HepG2 (cell line): ENCODE results near the gene BRD3. TPM values are rescaled to one million over a fixed set of nuclear protein-coding genes. Genes with fewer than 3 reads are reported as not detected.

Experiments
- ATAC-seq: fragments of 200-7000 bp; cut with Tn5 transposase; 3 replicates; pipeline ENCODE4 v1.9.1; 2020; ENCODE audit warnings: mild to moderate bottlenecking, moderate library complexity
- BruUV-seq: library from RNA; stranded (reverse); fragments of 400-500 nt; replicated peaks from 2 replicates; lab custom pipeline; 2021; lab: Mats Ljungman, UMichigan
- CTCF ChIA-PET: fragments of 300-600 bp; formaldehyde crosslinking; extraction: SDS; loops from one replicate; lab custom pipeline; 2021; ENCODE audit warnings: low total read pairs, inconsistent platforms, low intra/inter-chr PET ratio; lab: Yijun Ruan, JAX
- POLR2A ChIA-PET: fragments of 350-600 bp; sonication (Branson Sonifier 250); formaldehyde crosslinking; loops from one replicate; lab custom pipeline; 2020; ENCODE audit warnings: antibody characterized with exemption, inconsistent platforms; lab: Yijun Ruan, JAX
- DNase-seq: peaks from one replicate; pipeline ENCODE4 v3.0.0-alpha.2; 2015; ENCODE audit warnings: low spot score
- FAIRE-seq: peaks from 3 replicates; lab custom pipeline; 2011; peaks lifted over from hg19 to GRCh38; lab: Jason Lieb, UNC
- H2AFZ ChIP-seq: one replicate; pipeline ENCODE4 v1.6.1; 2011; ENCODE audit warnings: low read length, inconsistent platforms
- H3K27ac ChIP-seq: fragments of 300-600 bp; 3 replicates; pipeline ENCODE4 v1.8.0; 2011; ENCODE audit warnings: mixed run types, mild to moderate bottlenecking, mixed read lengths, low read length, inconsistent platforms; ENCODE audit not compliant: insufficient read depth; ENCODE audit errors: extremely low read length
- H3K27me3 ChIP-seq, 2 experiments: fragments of 200-600 bp in 1 of 2; 2 replicates in 1 of 2; 3 replicates in 1 of 2; pipeline versions ENCODE4 v1.6.0 to v1.8.0; 2011; ENCODE audit warnings: low read length in 2 of 2, mild to moderate bottlenecking in 2 of 2, moderate library complexity in 2 of 2, inconsistent platforms in 1 of 2; ENCODE audit not compliant: insufficient read depth in 2 of 2, control insufficient read depth in 1 of 2
- H3K36me3 ChIP-seq, 2 experiments: fragments of 200-600 bp in 1 of 2; replicated peaks in 1 of 2; 2 replicates in 1 of 2; 3 replicates in 1 of 2; pipeline versions ENCODE4 v1.5.1 to v1.8.0; 2011; ENCODE audit warnings: low read length in 2 of 2, inconsistent platforms in 1 of 2; ENCODE audit not compliant: insufficient read depth in 2 of 2, control insufficient read depth in 1 of 2
- H3K4me1 ChIP-seq: 2 replicates; pipeline ENCODE4 v1.5.1; 2012; ENCODE audit warnings: low read length, inconsistent platforms; ENCODE audit not compliant: insufficient read depth
- H3K4me2 ChIP-seq: 2 replicates; pipeline ENCODE4 v1.6.0; 2011; ENCODE audit warnings: low read depth, low read length, inconsistent platforms
- H3K4me3 ChIP-seq, 3 experiments: fragments of 200-600 bp in 1 of 3; sonication (generic), shearing (Covaris generic) in 1 of 3; replicated peaks in 1 of 3; 2 replicates each; pipeline ENCODE4 v1.5.1; 2011 to 2016; ENCODE audit warnings: low read length in 3 of 3, inconsistent platforms in 2 of 3, low read depth in 2 of 3, mild to moderate bottlenecking in 2 of 3, control low read depth in 1 of 3, mixed read lengths in 1 of 3; ENCODE audit not compliant: insufficient read depth in 1 of 3
- H3K79me2 ChIP-seq: one replicate; pipeline ENCODE4 v1.6.1; 2011; ENCODE audit warnings: low read length, inconsistent platforms; ENCODE audit not compliant: insufficient read depth
- H3K9ac ChIP-seq: 2 replicates; pipeline ENCODE4 v1.6.0; 2011; ENCODE audit warnings: mild to moderate bottlenecking, low read depth, low read length, inconsistent platforms; ENCODE audit not compliant: insufficient read depth
- H3K9me3 ChIP-seq: 2 replicates; pipeline ENCODE4 v1.5.1; 2012; ENCODE audit warnings: mild to moderate bottlenecking, low read length
- H4K20me1 ChIP-seq: 2 replicates; pipeline ENCODE4 v1.6.0; 2011; ENCODE audit warnings: inconsistent platforms, mild to moderate bottlenecking, low read length, moderate library complexity; ENCODE audit not compliant: insufficient read depth
- NBN ChIP-seq: fragments of 450-650 bp; conservative IDR thresholded peaks from 2 replicates; pipeline ENCODE4 v1.6.1; 2017
- NFYC ChIP-seq: IDR thresholded peaks from 2 replicates; pipeline ENCODE4 v1.6.1; 2016; ENCODE audit warnings: missing genetic modification reagents, missing compliant biosample characterization
- NRL ChIP-seq: sonication (generic); formaldehyde crosslinking; IDR thresholded peaks from 2 replicates; pipeline ENCODE4 v1.5.0; 2020; ENCODE audit warnings: missing genetic modification reagents, mild to moderate bottlenecking, moderate library complexity, borderline replicate concordance
- ZNF12 ChIP-seq: sonication (generic); formaldehyde crosslinking; IDR thresholded peaks from 2 replicates; pipeline ENCODE4 v1.5.0; 2020; ENCODE audit warnings: missing genetic modification reagents
- ZNF530 ChIP-seq: sonication (generic); formaldehyde crosslinking; IDR thresholded peaks from 2 replicates; pipeline ENCODE4 v1.5.0; 2020; ENCODE audit warnings: low read depth, mild to moderate bottlenecking, missing genetic modification reagents
- ZSCAN29 ChIP-seq: sonication (generic); formaldehyde crosslinking; conservative IDR thresholded peaks from 2 replicates; pipeline ENCODE4 v1.4.0; 2020; ENCODE audit warnings: mild to moderate bottlenecking, missing genetic modification reagents
- ZSCAN9 ChIP-seq: IDR thresholded peaks from 2 replicates; pipeline ENCODE4 v1.6.1; 2016; ENCODE audit warnings: borderline replicate concordance
- WGBS: methylation state at CpG from one replicate; pipeline ENCODE4 v1.1.6; 2017; ENCODE audit warnings: low lambda C conversion rate; 5-methylcytosine and 5-hydroxymethylcytosine counted together
- in situ Hi-C: cut with HindIII; loops from 2 replicates; pipeline ENCODE4 v1.10.0; 2017; ENCODE audit warnings: low pct_unique_long_range_greater_than_20kb; ENCODE audit not compliant: extremely low pct_ligation_motif_present
- intact Hi-C: fragments of 100-400 bp; cut with micrococcal nuclease; formaldehyde crosslinking; loops from one replicate; pipeline ENCODE4 v1.10.0; 2022; ENCODE audit not compliant: unreplicated experiment
- polyA plus RNA-seq, 8 experiments: library from polyadenylated mRNA; depleted of rRNA in 3 of 8; stranded (reverse) in 7 of 8; unstranded in 1 of 8; fragments of >200 nt; fragmentation: Illumina TruSeq in 4 of 8; extraction: Trizol in 4 of 8; gene quantifications; 2 replicates each; pipeline versions ENCODE4 v1.2.1 to v1.2.3, GENCODE V29; 2011 to 2016; ENCODE audit warnings: low read depth in 4 of 8, missing spikeins in 1 of 8, mixed read lengths in 1 of 8; ENCODE audit not compliant: insufficient read depth in 1 of 8
- total RNA-seq, 5 experiments: library from RNA; depleted of rRNA; stranded (reverse); fragments of >200 nt; fragmentation: Illumina TruSeq; extraction: Trizol; gene quantifications; 2 replicates each; pipeline ENCODE4 v1.2.3, GENCODE V29; 2016; ENCODE audit warnings: low read depth in 1 of 5
- TF ChIP-seq, protein P1 (sequence below): sonication (generic); formaldehyde crosslinking; IDR thresholded peaks from 2 replicates; pipeline ENCODE4 v1.8.0; 2022; ENCODE audit warnings: missing genetic modification reagents, mild to moderate bottlenecking, moderate library complexity, borderline replicate concordance
- TF ChIP-seq, protein P2 (sequence below), 2 experiments: fragments of 450-650 bp in 1 of 2; sonication (generic) in 1 of 2; formaldehyde crosslinking in 1 of 2; IDR thresholded peaks; 2 replicates each; pipeline versions ENCODE4 v1.6.1 to v1.8.0; 2016 to 2022; ENCODE audit warnings: antibody characterized with exemption in 1 of 2, mild to moderate bottlenecking in 1 of 2, missing genetic modification reagents in 1 of 2
- TF ChIP-seq, protein P3 (sequence below): sonication (generic); formaldehyde crosslinking; conservative IDR thresholded peaks from 2 replicates; pipeline ENCODE4 v1.4.0; 2020; ENCODE audit warnings: missing genetic modification reagents

BRD3 gene
- total and polyA plus RNA-seq, 2 of the 13 experiments (the other 11 are each of a cell fraction or from before 2014, with no cell fraction given) = 5.9 to 12.9 TPM

DNA sequence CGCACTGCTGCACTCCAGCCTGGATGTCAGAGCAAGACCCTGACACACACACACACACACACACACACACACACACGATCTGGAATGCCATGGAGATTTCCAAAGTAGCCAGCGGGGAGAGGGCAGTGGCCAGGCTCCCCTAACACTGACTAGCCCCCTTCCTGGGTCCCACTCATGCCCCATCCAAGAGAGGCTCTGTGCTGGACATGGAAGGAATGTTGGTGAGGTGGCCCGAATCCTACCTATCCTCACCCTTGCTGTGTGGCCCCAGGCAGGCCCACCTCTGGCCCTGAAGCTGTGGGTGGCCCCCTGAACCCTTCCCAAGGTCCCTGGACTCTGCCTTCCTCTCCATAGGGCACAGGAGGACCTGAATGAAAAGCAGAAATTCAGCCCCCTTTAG, 7.3 kb downstream of the BRD3 start:
- H3K9me3 ChIP-seq = no peaks in the 10 kb centered on the region
- intact Hi-C loops (no loop called here), in situ Hi-C loops (loop anchor here (10.0 kb wide), 1 partner anchor 274 kb away; no protein-coding TSS in a partner anchor)
- ATAC-seq = no peak
- H3K27ac ChIP-seq = no peak overlapping the region
- 100% methylated on average over 1 of the region's 4 CpGs for WGBS
- H3K4me3 ChIP-seq = no peak overlapping the region
- H3K27me3 ChIP-seq = no peaks in the 10 kb centered on the region
- no peak for DNase-seq
- no peak overlapping the region for H2AFZ ChIP-seq
- peaks cover 39% of the 10 kb centered on the region for H4K20me1 ChIP-seq
- peaks cover 91% of the 10 kb centered on the region for H3K4me1 ChIP-seq
- peaks cover 97% of the 10 kb centered on the region for H3K79me2 ChIP-seq
- no peak overlapping the region for H3K9ac ChIP-seq
- CTCF ChIA-PET = no interaction called here
- POLR2A ChIA-PET = no interaction called here
- no TSS peak for BruUV-seq
- H3K36me3 ChIP-seq = peaks cover 0 to 1% of the 10 kb centered on the region in 2 experiments; a peak in 2 of 5 replicates
- H3K4me2 ChIP-seq = peak overlapping the region; percentile 13
- FAIRE-seq = no peak
- TF ChIP-seq NRL (no peak), ZNF530 (CRISPR knock-in tag) (no peak), ZSCAN9 (CRISPR knock-in tag) (no peak), NFYC (CRISPR knock-in tag) (no peak), ZNF12 (no peak), ZSCAN29 (no peak), NBN (no peak)
- TF ChIP-seq, protein P1, sequence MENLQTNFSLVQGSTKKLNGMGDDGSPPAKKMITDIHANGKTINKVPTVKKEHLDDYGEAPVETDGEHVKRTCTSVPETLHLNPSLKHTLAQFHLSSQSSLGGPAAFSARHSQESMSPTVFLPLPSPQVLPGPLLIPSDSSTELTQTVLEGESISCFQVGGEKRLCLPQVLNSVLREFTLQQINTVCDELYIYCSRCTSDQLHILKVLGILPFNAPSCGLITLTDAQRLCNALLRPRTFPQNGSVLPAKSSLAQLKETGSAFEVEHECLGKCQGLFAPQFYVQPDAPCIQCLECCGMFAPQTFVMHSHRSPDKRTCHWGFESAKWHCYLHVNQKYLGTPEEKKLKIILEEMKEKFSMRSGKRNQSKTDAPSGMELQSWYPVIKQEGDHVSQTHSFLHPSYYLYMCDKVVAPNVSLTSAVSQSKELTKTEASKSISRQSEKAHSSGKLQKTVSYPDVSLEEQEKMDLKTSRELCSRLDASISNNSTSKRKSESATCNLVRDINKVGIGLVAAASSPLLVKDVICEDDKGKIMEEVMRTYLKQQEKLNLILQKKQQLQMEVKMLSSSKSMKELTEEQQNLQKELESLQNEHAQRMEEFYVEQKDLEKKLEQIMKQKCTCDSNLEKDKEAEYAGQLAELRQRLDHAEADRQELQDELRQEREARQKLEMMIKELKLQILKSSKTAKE (CRISPR knock-in tag) = no peak
- TF ChIP-seq, protein P2, sequence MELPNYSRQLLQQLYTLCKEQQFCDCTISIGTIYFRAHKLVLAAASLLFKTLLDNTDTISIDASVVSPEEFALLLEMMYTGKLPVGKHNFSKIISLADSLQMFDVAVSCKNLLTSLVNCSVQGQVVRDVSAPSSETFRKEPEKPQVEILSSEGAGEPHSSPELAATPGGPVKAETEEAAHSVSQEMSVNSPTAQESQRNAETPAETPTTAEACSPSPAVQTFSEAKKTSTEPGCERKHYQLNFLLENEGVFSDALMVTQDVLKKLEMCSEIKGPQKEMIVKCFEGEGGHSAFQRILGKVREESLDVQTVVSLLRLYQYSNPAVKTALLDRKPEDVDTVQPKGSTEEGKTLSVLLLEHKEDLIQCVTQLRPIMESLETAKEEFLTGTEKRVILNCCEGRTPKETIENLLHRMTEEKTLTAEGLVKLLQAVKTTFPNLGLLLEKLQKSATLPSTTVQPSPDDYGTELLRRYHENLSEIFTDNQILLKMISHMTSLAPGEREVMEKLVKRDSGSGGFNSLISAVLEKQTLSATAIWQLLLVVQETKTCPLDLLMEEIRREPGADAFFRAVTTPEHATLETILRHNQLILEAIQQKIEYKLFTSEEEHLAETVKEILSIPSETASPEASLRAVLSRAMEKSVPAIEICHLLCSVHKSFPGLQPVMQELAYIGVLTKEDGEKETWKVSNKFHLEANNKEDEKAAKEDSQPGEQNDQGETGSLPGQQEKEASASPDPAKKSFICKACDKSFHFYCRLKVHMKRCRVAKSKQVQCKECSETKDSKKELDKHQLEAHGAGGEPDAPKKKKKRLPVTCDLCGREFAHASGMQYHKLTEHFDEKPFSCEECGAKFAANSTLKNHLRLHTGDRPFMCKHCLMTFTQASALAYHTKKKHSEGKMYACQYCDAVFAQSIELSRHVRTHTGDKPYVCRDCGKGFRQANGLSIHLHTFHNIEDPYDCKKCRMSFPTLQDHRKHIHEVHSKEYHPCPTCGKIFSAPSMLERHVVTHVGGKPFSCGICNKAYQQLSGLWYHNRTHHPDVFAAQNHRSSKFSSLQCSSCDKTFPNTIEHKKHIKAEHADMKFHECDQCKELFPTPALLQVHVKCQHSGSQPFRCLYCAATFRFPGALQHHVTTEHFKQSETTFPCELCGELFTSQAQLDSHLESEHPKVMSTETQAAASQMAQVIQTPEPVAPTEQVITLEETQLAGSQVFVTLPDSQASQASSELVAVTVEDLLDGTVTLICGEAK (IDR thresholded peaks at IDR 0.05) = no peak
- TF ChIP-seq, protein P2 (CRISPR knock-in tag; IDR thresholded peaks at IDR 0.05) = no peak
- TF ChIP-seq, protein P3, sequence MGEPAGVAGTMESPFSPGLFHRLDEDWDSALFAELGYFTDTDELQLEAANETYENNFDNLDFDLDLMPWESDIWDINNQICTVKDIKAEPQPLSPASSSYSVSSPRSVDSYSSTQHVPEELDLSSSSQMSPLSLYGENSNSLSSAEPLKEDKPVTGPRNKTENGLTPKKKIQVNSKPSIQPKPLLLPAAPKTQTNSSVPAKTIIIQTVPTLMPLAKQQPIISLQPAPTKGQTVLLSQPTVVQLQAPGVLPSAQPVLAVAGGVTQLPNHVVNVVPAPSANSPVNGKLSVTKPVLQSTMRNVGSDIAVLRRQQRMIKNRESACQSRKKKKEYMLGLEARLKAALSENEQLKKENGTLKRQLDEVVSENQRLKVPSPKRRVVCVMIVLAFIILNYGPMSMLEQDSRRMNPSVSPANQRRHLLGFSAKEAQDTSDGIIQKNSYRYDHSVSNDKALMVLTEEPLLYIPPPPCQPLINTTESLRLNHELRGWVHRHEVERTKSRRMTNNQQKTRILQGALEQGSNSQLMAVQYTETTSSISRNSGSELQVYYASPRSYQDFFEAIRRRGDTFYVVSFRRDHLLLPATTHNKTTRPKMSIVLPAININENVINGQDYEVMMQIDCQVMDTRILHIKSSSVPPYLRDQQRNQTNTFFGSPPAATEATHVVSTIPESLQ (CRISPR knock-in tag) = no peak
